Measurements from ENCODE around the gene MAP3K10.

Gene MAP3K10

GRCh38 chr19:40249781-40250180 lies 58.6 kb downstream of the MAP3K10 start:
- no peaks in the 10 kb centered on the region for H3K9me2 ChIP-seq (replicated peaks; ENCODE audit: insufficient read depth, low read length)
- no peak for TF ChIP-seq CTCF (IDR thresholded peaks at IDR 0.05; ENCODE audit: low read length)
- no peak for TF ChIP-seq EZH2 (optimal IDR thresholded peaks at IDR 0.05; ENCODE audit: low read depth, low read length)
- TF ChIP-seq EZH2phosphoT487 (IDR thresholded peaks at IDR 0.05; ENCODE audit: low read length): no peak
- no peaks in the 10 kb centered on the region for H3K36me3 ChIP-seq (replicated peaks; ENCODE audit: insufficient read depth, low read length)
- H3K9me3 ChIP-seq (replicated peaks; ENCODE audit: insufficient read depth, low read length): no peaks in the 10 kb centered on the region
- no peak for DNase-seq
- no peaks in the 10 kb centered on the region for H3K4me1 ChIP-seq (ENCODE audit: low read length)
- H3K4me3 ChIP-seq (ENCODE audit: low read length): no peak overlapping the region
- no peak overlapping the region for H2AFZ ChIP-seq (ENCODE audit: low read length)
- H3F3A ChIP-seq (ENCODE audit: insufficient read depth, low read length): no peaks in the 10 kb centered on the region
- no peaks in the 10 kb centered on the region for H3K27me3 ChIP-seq (replicated peaks; ENCODE audit: insufficient read depth, low read length)
- H3K79me2 ChIP-seq (ENCODE audit: low read length): peaks cover 59% of the 10 kb centered on the region
- no peaks in the 10 kb centered on the region for H4K20me1 ChIP-seq (ENCODE audit: insufficient read depth, low read length)
- H3K4me2 ChIP-seq (ENCODE audit: low read depth, low read length): no peak overlapping the region
- H3K27ac ChIP-seq (ENCODE audit: low read length): no peak overlapping the region
- H3K9ac ChIP-seq (ENCODE audit: low read length): no peak overlapping the region

GRCh38 chr19:40251244-40251643 lies 60.0 kb downstream of the MAP3K10 start:
- H3K4me2 ChIP-seq (ENCODE audit: low read depth, low read length): no peak overlapping the region
- TF ChIP-seq EZH2 (optimal IDR thresholded peaks at IDR 0.05; ENCODE audit: low read depth, low read length): no peak
- no peak for TF ChIP-seq EZH2phosphoT487 (IDR thresholded peaks at IDR 0.05; ENCODE audit: low read length)
- no peak for TF ChIP-seq CTCF (IDR thresholded peaks at IDR 0.05; ENCODE audit: low read length)
- 0 out of 2 replicates have a peak, but pooled peaks cover 4% of the 10 kb centered on the region for H3K36me3 ChIP-seq (replicated peaks; ENCODE audit: insufficient read depth, low read length)
- H3F3A ChIP-seq (ENCODE audit: insufficient read depth, low read length): no peaks in the 10 kb centered on the region
- H3K79me2 ChIP-seq (ENCODE audit: low read length): peaks cover 56% of the 10 kb centered on the region
- no peak overlapping the region for H3K27ac ChIP-seq (ENCODE audit: low read length)
- no peak overlapping the region for H3K9ac ChIP-seq (ENCODE audit: low read length)
- H2AFZ ChIP-seq (ENCODE audit: low read length): no peak overlapping the region
- H3K27me3 ChIP-seq (replicated peaks; ENCODE audit: insufficient read depth, low read length): no peaks in the 10 kb centered on the region
- H4K20me1 ChIP-seq (ENCODE audit: insufficient read depth, low read length): no peaks in the 10 kb centered on the region
- DNase-seq: no peak
- no peak overlapping the region for H3K4me3 ChIP-seq (ENCODE audit: low read length)
- H3K9me2 ChIP-seq (replicated peaks; ENCODE audit: insufficient read depth, low read length): no peaks in the 10 kb centered on the region
- no peaks in the 10 kb centered on the region for H3K4me1 ChIP-seq (ENCODE audit: low read length)
- H3K9me3 ChIP-seq (replicated peaks; ENCODE audit: insufficient read depth, low read length): no peaks in the 10 kb centered on the region

GRCh38 chr19:40251991-40252390 lies 60.8 kb downstream of the MAP3K10 start:
- Histone ChIP-seq H3K79me2 (ENCODE audit: low read length) (peaks cover 56% of the 10 kb centered on the region), H3K9me3 (replicated peaks; ENCODE audit: insufficient read depth, low read length) (no peaks in the 10 kb centered on the region), H3K4me2 (ENCODE audit: low read depth, low read length) (no peak overlapping the region), H3K9me2 (replicated peaks; ENCODE audit: insufficient read depth, low read length) (no peaks in the 10 kb centered on the region), H3K4me3 (ENCODE audit: low read length) (no peak overlapping the region), H3K9ac (ENCODE audit: low read length) (no peak overlapping the region), H3K36me3 (replicated peaks; ENCODE audit: insufficient read depth, low read length) (0 out of 2 replicates have a peak, but pooled peaks cover 4% of the 10 kb centered on the region), H3K4me1 (ENCODE audit: low read length) (no peaks in the 10 kb centered on the region), H3F3A (ENCODE audit: insufficient read depth, low read length) (no peaks in the 10 kb centered on the region), H4K20me1 (ENCODE audit: insufficient read depth, low read length) (no peaks in the 10 kb centered on the region), H3K27ac (ENCODE audit: low read length) (no peak overlapping the region), H3K27me3 (replicated peaks; ENCODE audit: insufficient read depth, low read length) (no peaks in the 10 kb centered on the region), H2AFZ (ENCODE audit: low read length) (no peak overlapping the region)
- TF ChIP-seq CTCF (IDR thresholded peaks at IDR 0.05; ENCODE audit: low read length) (no peak), EZH2 (optimal IDR thresholded peaks at IDR 0.05; ENCODE audit: low read depth, low read length) (no peak)
- DNase-seq: no peak

All from MM.1S (cell line).